MG63 (cell line): ENCODE measurements around the gene ACVR1C. TPM values are rescaled to one million over a fixed set of nuclear protein-coding genes. Genes with fewer than 3 reads are reported as not detected.
"Not testable (repeated sequence)": the region's sequence is repeated elsewhere in the genome, so short reads cannot be mapped to it uniquely, and the experiment has no call there.

Source experiments
- DNase-seq: peaks from one replicate; pipeline ENCODE4 v3.0.0-alpha.2; 2020
- H3K27me3 ChIP-seq: fragments of 250-450 bp; sonication (Bioruptor Pico); 2 replicates; pipeline ENCODE4 v1.5.1; 2020; ENCODE audit warnings: mild to moderate bottlenecking, moderate library complexity
- H3K36me3 ChIP-seq: fragments of 250-450 bp; sonication (Bioruptor Pico); 2 replicates; pipeline ENCODE4 v1.5.1; 2020; ENCODE audit warnings: mild to moderate bottlenecking, moderate library complexity
- H3K4me3 ChIP-seq: fragments of 250-450 bp; sonication (Bioruptor Pico); 2 replicates; pipeline ENCODE4 v1.5.1; 2020; ENCODE audit warnings: mild to moderate bottlenecking, moderate library complexity
- H3K9me3 ChIP-seq: fragments of 250-450 bp; sonication (Bioruptor Pico); 2 replicates; pipeline ENCODE4 v1.5.1; 2020; ENCODE audit warnings: mild to moderate bottlenecking, moderate library complexity
- total RNA-seq: library from RNA; depleted of rRNA; stranded (reverse); fragments of >200 nt; shearing (Covaris generic); gene quantifications from 2 replicates; pipeline ENCODE4 v1.2.3, GENCODE V29; 2014; ENCODE audit warnings: low replicate concordance

The ACVR1C gene
- total RNA-seq, 1 experiment from 2014 or later, result not detected

GRCh38 chr2:157596992-157597681 lies 31.5 kb downstream of the ACVR1C start:
- Histone ChIP-seq H3K27me3 (no peaks in the 10 kb centered on the region; the same call in 1 of the 2 replicates), H3K4me3 (no peak overlapping the region), H3K36me3 (no peaks in the 10 kb centered on the region), H3K9me3 (no peaks in the 10 kb centered on the region)
- no peak for DNase-seq

DNA sequence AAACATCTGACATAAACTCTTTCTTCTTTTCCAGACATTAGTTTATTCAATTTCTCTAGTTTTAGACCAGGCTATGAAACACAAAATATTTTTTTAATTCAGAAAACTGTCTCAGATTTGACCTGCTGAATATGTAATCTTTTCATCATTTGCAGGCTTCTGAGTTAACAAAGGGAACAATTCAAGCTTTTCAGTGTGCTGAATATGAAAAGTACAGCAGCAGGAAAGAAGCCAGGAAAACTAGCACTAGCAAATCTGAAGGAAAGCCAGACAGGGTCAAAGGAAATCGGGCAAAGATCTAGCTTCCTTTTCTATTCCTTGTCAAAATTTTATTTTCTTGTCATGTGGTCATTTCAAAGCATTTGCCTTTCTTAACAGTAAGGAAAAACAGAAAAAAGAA lies 35.3 kb downstream of the ACVR1C start:
- H3K36me3 ChIP-seq, result no peaks in the 10 kb centered on the region
- no peak for DNase-seq
- H3K4me3 ChIP-seq, result no peak overlapping the region
- no peaks in the 10 kb centered on the region for H3K9me3 ChIP-seq
- no peaks in the 10 kb centered on the region; the same call in 1 of the 2 replicates for H3K27me3 ChIP-seq

DNA sequence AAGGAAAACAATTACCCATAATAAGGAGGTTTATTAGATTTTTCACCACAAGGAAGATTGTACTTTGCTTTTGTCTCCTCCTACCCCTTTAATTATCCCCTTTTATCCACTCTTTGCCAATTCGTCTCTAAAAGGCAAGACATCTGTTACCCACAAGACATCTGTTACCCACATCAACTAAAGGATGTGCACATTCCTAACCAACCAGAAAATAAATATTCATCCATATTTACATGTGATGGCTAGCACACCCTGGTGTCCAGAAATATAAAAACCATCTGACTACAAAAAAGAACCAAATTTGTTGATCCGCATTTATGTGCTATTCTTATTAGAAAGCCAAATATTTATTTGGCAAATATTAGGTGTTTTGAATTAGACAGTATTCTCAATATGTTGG lies 35.7 kb downstream of the ACVR1C start:
- Histone ChIP-seq H3K4me3 (no peak overlapping the region), H3K27me3 (no peaks in the 10 kb centered on the region; the same call in 1 of the 2 replicates), H3K36me3 (no peaks in the 10 kb centered on the region), H3K9me3 (no peaks in the 10 kb centered on the region)
- no peak for DNase-seq

DNA sequence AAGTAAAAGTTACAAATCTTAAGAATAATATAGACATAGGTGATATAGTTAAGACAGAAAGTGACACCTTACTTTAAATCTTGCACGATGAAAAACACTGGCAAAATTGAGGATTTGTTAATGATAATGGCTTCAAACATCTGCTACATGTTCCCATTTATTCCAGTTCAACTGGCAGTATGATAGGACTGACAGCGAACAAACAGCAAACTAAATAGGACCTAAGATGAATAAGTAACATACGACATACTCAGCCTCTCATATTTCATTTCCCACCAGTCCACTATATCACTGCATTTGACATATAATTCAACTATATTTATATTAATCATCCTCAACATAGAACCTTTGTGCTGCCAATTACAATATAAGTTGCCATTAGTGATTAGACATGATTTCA lies 36.3 kb downstream of the ACVR1C start:
- H3K9me3 ChIP-seq, result no peaks in the 10 kb centered on the region
- no peaks in the 10 kb centered on the region for H3K36me3 ChIP-seq
- H3K27me3 ChIP-seq, result no peaks in the 10 kb centered on the region; the same call in 1 of the 2 replicates
- H3K4me3 ChIP-seq, result no peak overlapping the region
- no peak for DNase-seq

DNA sequence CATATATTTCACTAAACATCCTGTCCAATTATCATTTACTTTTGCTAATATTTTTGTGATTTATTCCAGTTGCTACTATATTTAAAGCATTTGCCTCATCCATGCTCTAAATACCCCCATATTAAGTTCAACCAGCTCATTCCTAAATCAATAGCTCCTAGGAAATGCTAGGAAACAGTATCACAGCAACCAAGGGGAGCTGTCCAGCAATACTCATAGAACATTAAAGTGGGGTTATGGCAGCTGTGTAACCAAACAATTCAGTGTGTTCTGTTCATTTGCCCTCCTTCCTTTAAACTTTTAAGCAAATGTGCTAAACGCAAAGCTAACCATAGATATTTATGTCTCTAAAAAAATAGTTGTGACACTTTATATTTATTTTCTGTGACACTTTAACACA lies 41.1 kb downstream of the ACVR1C start:
- Histone ChIP-seq H3K36me3 (no peaks in the 10 kb centered on the region), H3K4me3 (no peak overlapping the region), H3K27me3 (no peaks in the 10 kb centered on the region), H3K9me3 (no peaks in the 10 kb centered on the region)
- no peak for DNase-seq

DNA sequence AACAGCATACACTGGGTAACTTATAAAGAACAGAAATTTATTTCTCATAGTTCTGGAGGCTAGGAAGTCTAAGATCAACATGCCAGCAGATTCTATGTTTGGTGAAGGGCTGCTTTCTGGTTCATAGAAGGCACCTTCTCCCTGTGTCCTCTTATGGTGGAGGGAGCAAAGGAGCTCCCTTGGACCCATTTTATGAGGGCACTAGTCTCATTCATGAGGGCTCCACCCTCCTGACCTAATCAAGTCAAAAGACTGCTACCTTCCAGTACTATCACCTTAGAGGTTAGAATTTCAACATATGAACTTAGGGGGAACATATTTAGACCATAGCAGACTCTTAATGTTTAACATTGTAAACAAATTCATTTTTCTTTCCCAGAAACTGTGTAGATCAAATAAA lies 54.5 kb downstream of the ACVR1C start:
- H3K9me3 ChIP-seq, result no peaks in the 10 kb centered on the region
- no peaks in the 10 kb centered on the region for H3K36me3 ChIP-seq
- H3K4me3 ChIP-seq, result no peak overlapping the region
- no peak for DNase-seq
- H3K27me3 ChIP-seq, result no peaks in the 10 kb centered on the region

- no peak overlapping the region for H3K4me3 ChIP-seq
- no peak for DNase-seq
- no peaks in the 10 kb centered on the region for H3K9me3 ChIP-seq
- no peaks in the 10 kb centered on the region for H3K27me3 ChIP-seq
- H3K36me3 ChIP-seq, result no peaks in the 10 kb centered on the region
Observed at GRCh38 chr2:157572725-157573124, 55.9 kb downstream of the ACVR1C start.

- H3K4me3 ChIP-seq, DNase-seq, H3K27me3 ChIP-seq, H3K9me3 ChIP-seq, H3K36me3 ChIP-seq: not testable (repeated sequence)
Observed at GRCh38 chr2:157566623-157567022, 62.0 kb downstream of the ACVR1C start.

DNA sequence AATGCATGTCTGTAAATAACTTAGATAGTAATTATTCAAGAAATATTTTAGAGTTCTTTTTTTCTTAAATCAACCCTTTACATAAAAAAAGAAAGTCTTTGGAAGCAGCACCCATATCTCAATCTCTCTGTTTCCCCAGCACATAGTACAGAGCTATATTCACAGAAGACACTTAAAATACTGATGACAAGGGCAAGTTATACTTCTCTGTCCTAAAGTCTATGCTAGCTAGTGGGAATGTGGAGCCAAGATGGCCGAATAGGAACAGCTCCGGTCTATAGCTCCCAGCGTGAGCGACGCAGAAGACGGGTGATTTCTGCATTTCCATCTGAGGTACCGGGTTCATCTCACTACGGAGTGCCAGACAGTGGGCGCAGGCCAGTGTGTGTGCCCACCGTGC lies 62.6 kb downstream of the ACVR1C start:
- H3K9me3 ChIP-seq, DNase-seq, H3K27me3 ChIP-seq, H3K36me3 ChIP-seq, H3K4me3 ChIP-seq: not testable (repeated sequence)

DNA sequence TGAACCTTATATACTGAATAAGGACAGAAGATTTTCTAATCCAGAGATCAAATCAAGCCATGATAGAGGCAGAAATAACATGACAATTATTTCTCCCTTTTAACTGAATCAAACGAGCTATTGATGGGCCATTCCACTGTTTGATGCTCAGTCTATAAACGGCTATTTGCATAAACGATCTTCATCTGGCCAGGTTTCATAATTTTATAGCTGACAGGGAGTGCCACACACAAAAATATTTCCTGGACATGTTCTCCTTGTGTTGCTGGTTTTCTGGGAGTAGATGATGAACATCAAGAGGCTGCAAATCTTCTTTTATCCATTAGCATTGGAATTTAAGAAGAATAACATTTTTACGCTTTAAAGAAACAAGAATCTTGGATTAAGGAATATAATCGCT lies 63.1 kb downstream of the ACVR1C start:
- Histone ChIP-seq H3K9me3 (no peaks in the 10 kb centered on the region), H3K4me3 (no peak overlapping the region), H3K36me3 (no peaks in the 10 kb centered on the region), H3K27me3 (no peaks in the 10 kb centered on the region)
- DNase-seq, result no peak

- Histone ChIP-seq H3K36me3 (no peaks in the 10 kb centered on the region), H3K9me3 (no peaks in the 10 kb centered on the region), H3K27me3 (no peaks in the 10 kb centered on the region), H3K4me3 (no peak overlapping the region)
- DNase-seq, result no peak
Observed at GRCh38 chr2:157559890-157560289, 68.8 kb downstream of the ACVR1C start.

DNA sequence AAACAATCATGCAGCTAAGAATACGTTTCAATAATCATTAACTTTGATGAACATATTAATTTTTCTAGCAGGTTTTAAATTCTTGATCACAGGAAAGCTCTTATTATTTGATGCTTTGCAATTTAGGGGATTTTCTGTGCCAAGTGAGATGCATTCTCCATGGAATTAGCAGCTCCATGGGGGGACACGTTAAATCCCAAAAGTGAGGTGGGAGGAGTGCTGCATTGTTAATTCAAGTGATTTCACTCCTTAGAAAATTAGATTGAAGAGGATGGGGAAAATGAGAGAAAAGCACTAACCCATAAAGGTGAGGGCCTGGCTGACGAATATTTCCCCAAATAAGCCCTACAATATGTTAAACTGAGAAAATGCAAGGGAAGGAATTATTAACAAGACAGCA lies 69.2 kb downstream of the ACVR1C start:
- Histone ChIP-seq H3K36me3 (no peaks in the 10 kb centered on the region), H3K27me3 (no peaks in the 10 kb centered on the region), H3K9me3 (no peaks in the 10 kb centered on the region), H3K4me3 (no peak overlapping the region)
- DNase-seq, result no peak

GRCh38 chr2:157559061-157559460 lies 69.6 kb downstream of the ACVR1C start:
- Histone ChIP-seq H3K4me3 (no peak overlapping the region), H3K36me3 (no peaks in the 10 kb centered on the region), H3K9me3 (no peaks in the 10 kb centered on the region), H3K27me3 (no peaks in the 10 kb centered on the region)
- DNase-seq, result no peak

DNA sequence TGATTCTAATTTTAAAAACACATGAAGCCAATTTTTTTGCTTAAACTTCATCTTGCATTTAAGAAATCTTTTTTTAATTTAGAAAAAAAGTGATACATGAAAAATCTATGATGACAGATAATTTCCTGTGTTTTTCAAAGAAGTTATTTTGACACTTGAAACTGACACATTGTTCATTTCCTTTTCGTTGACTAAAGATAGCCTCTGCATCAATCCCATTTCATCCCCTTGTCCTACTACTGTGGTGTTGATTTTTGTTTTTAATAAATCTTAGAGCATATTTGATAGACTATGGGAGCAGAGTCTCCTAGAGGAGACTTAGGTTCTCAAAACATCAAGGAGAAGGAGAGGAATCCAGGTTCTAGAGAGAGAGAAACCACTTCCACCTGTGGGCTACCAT lies 70.9 kb downstream of the ACVR1C start:
- Histone ChIP-seq H3K4me3 (no peak overlapping the region), H3K27me3 (no peaks in the 10 kb centered on the region), H3K36me3 (no peaks in the 10 kb centered on the region), H3K9me3 (no peaks in the 10 kb centered on the region)
- no peak for DNase-seq

DNA sequence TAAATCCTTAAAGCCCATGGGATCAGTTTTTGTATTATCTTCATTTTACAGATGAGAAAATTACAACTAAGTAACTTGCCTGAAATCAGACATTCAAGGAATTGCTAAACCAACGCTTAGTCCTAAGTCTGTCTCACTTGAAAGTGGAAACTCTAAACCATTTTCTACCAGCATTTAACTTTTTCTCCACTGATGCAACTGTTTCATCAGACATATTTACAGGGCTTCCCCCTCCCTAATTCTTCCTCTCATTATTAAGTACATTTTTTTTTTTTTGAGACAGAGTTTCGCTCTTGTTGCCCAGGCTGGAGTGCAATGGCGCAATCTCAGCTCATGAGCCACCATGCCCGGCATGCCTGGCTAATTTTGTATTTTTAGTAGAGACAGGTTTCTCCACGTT lies 88.6 kb downstream of the ACVR1C start:
- Histone ChIP-seq H3K36me3 (no peaks in the 10 kb centered on the region), H3K27me3 (no peaks in the 10 kb centered on the region), H3K9me3 (no peaks in the 10 kb centered on the region), H3K4me3 (no peak overlapping the region)
- DNase-seq, result no peak

GRCh38 chr2:157538064-157538463 lies 90.6 kb downstream of the ACVR1C start:
- H3K9me3 ChIP-seq, result no peaks in the 10 kb centered on the region
- H3K27me3 ChIP-seq, result no peaks in the 10 kb centered on the region
- H3K4me3 ChIP-seq, result no peak overlapping the region
- H3K36me3 ChIP-seq, result no peaks in the 10 kb centered on the region
- no peak for DNase-seq

GRCh38 chr2:157536815-157537214 lies 91.8 kb downstream of the ACVR1C start:
- Histone ChIP-seq H3K9me3 (no peaks in the 10 kb centered on the region), H3K36me3 (no peaks in the 10 kb centered on the region), H3K27me3 (no peaks in the 10 kb centered on the region), H3K4me3 (no peak overlapping the region)
- DNase-seq, result no peak

GRCh38 chr2:157528963-157529751 lies 99.5 kb downstream of the ACVR1C start:
- no peaks in the 10 kb centered on the region for H3K9me3 ChIP-seq
- no peaks in the 10 kb centered on the region for H3K27me3 ChIP-seq
- H3K4me3 ChIP-seq, result no peak overlapping the region
- no peaks in the 10 kb centered on the region for H3K36me3 ChIP-seq
- DNase-seq, result no peak
